ENCODE results near the gene AP1G2.
"Not testable (repeated sequence)": the region's sequence is repeated elsewhere in the genome, so short reads cannot be mapped to it uniquely, and the experiment has no call there.

The AP1G2 gene

GRCh38 chr14:23567186-23568020, at the start of gene AP1G2:
Gene AP1G2 (minus strand): TSS chr14:23567791. CDS start chr14:23567314, 477 bp downstream.
- peak; percentile 79 for DNase-seq (ENCODE audit: low read depth)

- DNase-seq (ENCODE audit: low read depth): no peak
Observed at GRCh38 chr14:23615856-23616255, 48.3 kb upstream of the AP1G2 start.

GRCh38 chr14:23614395-23614828, 46.8 kb upstream of the AP1G2 start:
- DNase-seq (ENCODE audit: low read depth): no peak

GRCh38 chr14:23613242-23614070, 45.9 kb upstream of the AP1G2 start:
- DNase-seq (ENCODE audit: low read depth): no peak

- DNase-seq (ENCODE audit: low read depth): no peak
Observed at GRCh38 chr14:23612802-23613201, 45.2 kb upstream of the AP1G2 start.

- no peak for DNase-seq (ENCODE audit: low read depth)
Observed at GRCh38 chr14:23612354-23612732, 44.8 kb upstream of the AP1G2 start.

GRCh38 chr14:23610815-23611289, 43.3 kb upstream of the AP1G2 start:
- no peak for DNase-seq (ENCODE audit: low read depth)

- DNase-seq (ENCODE audit: low read depth): no peak
Observed at GRCh38 chr14:23610090-23610814, 42.7 kb upstream of the AP1G2 start.

GRCh38 chr14:23609411-23610089, 42.0 kb upstream of the AP1G2 start:
- DNase-seq (ENCODE audit: low read depth): not testable (repeated sequence)

- no peak for DNase-seq (ENCODE audit: low read depth)
Observed at GRCh38 chr14:23609001-23609400, 41.4 kb upstream of the AP1G2 start.

- no peak for DNase-seq (ENCODE audit: low read depth)
Observed at GRCh38 chr14:23608454-23608853, 40.9 kb upstream of the AP1G2 start.

- no peak for DNase-seq (ENCODE audit: low read depth)
Observed at GRCh38 chr14:23605931-23606585, 38.5 kb upstream of the AP1G2 start.

- no peak for DNase-seq (ENCODE audit: low read depth)
Observed at GRCh38 chr14:23604675-23605170, 37.1 kb upstream of the AP1G2 start.

GRCh38 chr14:23604148-23604547, 36.6 kb upstream of the AP1G2 start:
- no peak for DNase-seq (ENCODE audit: low read depth)

- DNase-seq (ENCODE audit: low read depth): no peak
Observed at GRCh38 chr14:23603103-23603502, 35.5 kb upstream of the AP1G2 start.

- DNase-seq (ENCODE audit: low read depth): no peak
Observed at GRCh38 chr14:23602181-23603095, 34.8 kb upstream of the AP1G2 start.

- DNase-seq (ENCODE audit: low read depth): no peak
Observed at GRCh38 chr14:23601845-23602180, 34.2 kb upstream of the AP1G2 start.

GRCh38 chr14:23601424-23601823, 33.8 kb upstream of the AP1G2 start:
- no peak for DNase-seq (ENCODE audit: low read depth)

GRCh38 chr14:23600806-23601205, 33.2 kb upstream of the AP1G2 start:
- no peak for DNase-seq (ENCODE audit: low read depth)

GRCh38 chr14:23600322-23600707, 32.7 kb upstream of the AP1G2 start:
- no peak for DNase-seq (ENCODE audit: low read depth)

Measured in stimulated activated CD8-positive, alpha-beta memory T cell treated with anti-CD3 and anti-CD28 coated beads, Interleukin-7, amount 100 ng/mL, for 24 hours (primary cell).